WTC11 (cell line): Measurements from ENCODE around the gene MYBPC2. TPM values are rescaled to one million over a fixed set of nuclear protein-coding genes. Genes with fewer than 3 reads are reported as not detected.

Experiments
- ATAC-seq: fragments of 200-7000 bp; cut with Tn5 transposase; 2 replicates; pipeline ENCODE4 v1.10.0; 2021; ENCODE audit warnings: mild to moderate bottlenecking, moderate library complexity
- CTCF ChIA-PET: fragments of 300-600 bp; sonication (Branson Sonifier 250); formaldehyde crosslinking; loops from one replicate; lab custom pipeline; 2021; ENCODE audit warnings: antibody characterized with exemption; lab: Charles Lee
- POLR2A ChIA-PET: fragments of 350-600 bp; sonication (Branson Sonifier 250); formaldehyde crosslinking; loops from one replicate; lab custom pipeline; 2021; ENCODE audit warnings: antibody characterized with exemption; lab: Charles Lee
- DNase-seq: peaks from one replicate; pipeline ENCODE4 v3.0.0; 2021; ENCODE audit warnings: low spot score
- H3K27ac Mint-ChIP-seq: 2 replicates; pipeline ENCODE4 v1.8.0; 2021; ENCODE audit warnings: mixed read lengths
- H3K27me3 Mint-ChIP-seq: 2 replicates; pipeline ENCODE4 v1.8.0; 2021; ENCODE audit warnings: low read depth, mild to moderate bottlenecking, moderate library complexity, mixed read lengths
- H3K36me3 Mint-ChIP-seq: 2 replicates; pipeline ENCODE4 v1.8.0; 2021; ENCODE audit warnings: mixed read lengths
- H3K4me1 Mint-ChIP-seq: 2 replicates; pipeline ENCODE4 v1.8.0; 2022; ENCODE audit warnings: mixed read lengths
- H3K4me3 Mint-ChIP-seq: 2 replicates; pipeline ENCODE4 v1.8.0; 2021; ENCODE audit warnings: mild to moderate bottlenecking, moderate library complexity, mixed read lengths
- H3K9me3 Mint-ChIP-seq: 2 replicates; pipeline ENCODE4 v1.8.0; 2021; ENCODE audit warnings: mixed read lengths
- ATF1 ChIP-seq: sonication (generic); formaldehyde crosslinking; IDR thresholded peaks from 2 replicates; pipeline ENCODE4 v1.8.1; 2023; ENCODE audit warnings: mild to moderate bottlenecking, moderate library complexity, missing genetic modification reagents
- CREM ChIP-seq: sonication (generic); formaldehyde crosslinking; IDR thresholded peaks from 2 replicates; pipeline ENCODE4 v1.8.1; 2022; ENCODE audit warnings: mild to moderate bottlenecking, missing genetic modification reagents, moderate library complexity
- ESRRA ChIP-seq: sonication (generic); formaldehyde crosslinking; IDR thresholded peaks from 2 replicates; pipeline ENCODE4 v1.8.1; 2022; ENCODE audit warnings: mild to moderate bottlenecking, missing genetic modification reagents, borderline replicate concordance
- FOXP1 ChIP-seq: sonication (generic); formaldehyde crosslinking; IDR thresholded peaks from 2 replicates; pipeline ENCODE4 v1.8.0; 2022; ENCODE audit warnings: missing genetic modification reagents, mild to moderate bottlenecking, moderate library complexity, borderline replicate concordance
- GABPB1 ChIP-seq: sonication (generic); formaldehyde crosslinking; IDR thresholded peaks from 2 replicates; pipeline ENCODE4 v1.8.1; 2023; ENCODE audit warnings: mild to moderate bottlenecking, missing genetic modification reagents
- NFYB ChIP-seq: sonication (generic); formaldehyde crosslinking; conservative IDR thresholded peaks from 2 replicates; pipeline ENCODE4 v1.8.0; 2022; ENCODE audit warnings: low read depth, missing genetic modification reagents
- NR1H2 ChIP-seq: sonication (generic); formaldehyde crosslinking; IDR thresholded peaks from 2 replicates; pipeline ENCODE4 v1.9.0; 2021; ENCODE audit warnings: mild to moderate bottlenecking, moderate library complexity, missing genetic modification reagents
- SMAD3 ChIP-seq: sonication (generic); formaldehyde crosslinking; IDR thresholded peaks from 2 replicates; pipeline ENCODE4 v1.8.0; 2022; ENCODE audit warnings: missing genetic modification reagents, mild to moderate bottlenecking, borderline replicate concordance
- ZNF121 ChIP-seq: sonication (generic); formaldehyde crosslinking; IDR thresholded peaks from 2 replicates; pipeline ENCODE4 v1.8.0; 2023; ENCODE audit warnings: missing genetic modification reagents
- ZNF232 ChIP-seq: sonication (generic); formaldehyde crosslinking; IDR thresholded peaks from 2 replicates; pipeline ENCODE4 v1.8.0; 2022; ENCODE audit warnings: mild to moderate bottlenecking, missing genetic modification reagents
- ZNF317 ChIP-seq: sonication (generic); formaldehyde crosslinking; IDR thresholded peaks from 2 replicates; pipeline ENCODE4 v1.8.1; 2023; ENCODE audit warnings: low read depth, mild to moderate bottlenecking, moderate library complexity, missing genetic modification reagents, borderline replicate concordance
- ZNF416 ChIP-seq: fragments of 250-450 bp; sonication (Bioruptor Pico); IDR thresholded peaks from 2 replicates; pipeline ENCODE4 v1.9.0; 2021; ENCODE audit warnings: mild to moderate bottlenecking, inconsistent platforms
- total RNA-seq: library from RNA; stranded (reverse); gene quantifications from 3 replicates; pipeline ENCODE4 v1.2.3, GENCODE V29; 2021
- TF ChIP-seq, protein P1 (sequence below): sonication (generic); formaldehyde crosslinking; IDR thresholded peaks from 2 replicates; pipeline ENCODE4 v1.8.0; 2022; ENCODE audit warnings: mild to moderate bottlenecking, missing genetic modification reagents
- TF ChIP-seq, protein P2 (sequence below): sonication (generic); formaldehyde crosslinking; IDR thresholded peaks from 2 replicates; pipeline ENCODE4 v1.8.0; 2022; ENCODE audit warnings: mild to moderate bottlenecking, missing genetic modification reagents
- TF ChIP-seq, protein P3 (sequence below): sonication (generic); formaldehyde crosslinking; IDR thresholded peaks from 2 replicates; pipeline ENCODE4 v1.8.1; 2022; ENCODE audit warnings: mild to moderate bottlenecking, moderate library complexity, missing genetic modification reagents
- TF ChIP-seq, protein P4 (sequence below): sonication (generic); formaldehyde crosslinking; IDR thresholded peaks from 2 replicates; pipeline ENCODE4 v1.8.1; 2023; ENCODE audit warnings: mild to moderate bottlenecking, missing genetic modification reagents, moderate library complexity
- TF ChIP-seq, protein P5 (sequence below): sonication (generic); formaldehyde crosslinking; IDR thresholded peaks from 2 replicates; pipeline ENCODE4 v1.8.1; 2023; ENCODE audit warnings: mild to moderate bottlenecking, missing genetic modification reagents, borderline replicate concordance
- TF ChIP-seq, protein P6 (sequence below): sonication (generic); formaldehyde crosslinking; IDR thresholded peaks from 2 replicates; pipeline ENCODE4 v1.8.0; 2022; ENCODE audit warnings: missing genetic modification reagents
- TF ChIP-seq, protein P7 (sequence below): sonication (generic); formaldehyde crosslinking; IDR thresholded peaks from 2 replicates; pipeline ENCODE4 v1.8.0; 2022; ENCODE audit warnings: mild to moderate bottlenecking, missing genetic modification reagents

MYBPC2 gene
- total RNA-seq, 1 experiment from 2014 or later, result 2.6 TPM

DNA sequence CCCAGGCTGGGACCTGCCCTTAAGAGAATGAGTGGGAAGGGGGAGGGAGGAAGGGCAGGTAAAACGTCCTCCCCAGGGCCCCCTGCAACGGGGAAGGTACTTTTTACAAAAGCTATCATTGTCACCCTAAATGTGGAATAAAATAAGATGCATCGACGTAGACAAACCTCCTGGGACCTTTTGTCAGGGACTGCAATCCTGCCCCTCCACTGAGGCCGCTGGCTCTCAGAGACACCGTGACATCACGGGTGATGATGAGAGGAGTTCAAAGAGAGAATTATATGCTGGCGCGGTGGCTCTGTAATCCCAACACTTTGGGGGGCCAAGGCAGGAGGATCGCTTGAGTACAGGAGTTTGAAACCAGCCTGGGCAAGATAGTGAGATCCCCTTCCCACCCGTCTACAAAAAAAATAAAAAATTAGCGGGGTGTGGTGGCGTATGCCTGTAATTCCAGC is 1.8 kb upstream of the MYBPC2 start:
- ChIA-PET POLR2A (no interaction called here), CTCF (interaction anchor here (1.7 kb wide), 1 partner anchor 30 kb away, joined by 7 read pairs; no protein-coding TSS in a partner anchor)
- no peaks in the 10 kb centered on the region for H3K9me3 Mint-ChIP-seq
- H3K27ac Mint-ChIP-seq, result peak overlapping the region; percentile 18; the same call in 1 of the 2 replicates
- peaks cover 31% of the 10 kb centered on the region for H3K4me1 Mint-ChIP-seq
- TF ChIP-seq ZNF121 (CRISPR knock-in tag) (peak; percentile 74; the same call in 1 of the 2 replicates), SMAD3 (CRISPR knock-in tag) (no peak), ZNF416 (CRISPR knock-in tag) (no peak)
- TF ChIP-seq, protein P1, sequence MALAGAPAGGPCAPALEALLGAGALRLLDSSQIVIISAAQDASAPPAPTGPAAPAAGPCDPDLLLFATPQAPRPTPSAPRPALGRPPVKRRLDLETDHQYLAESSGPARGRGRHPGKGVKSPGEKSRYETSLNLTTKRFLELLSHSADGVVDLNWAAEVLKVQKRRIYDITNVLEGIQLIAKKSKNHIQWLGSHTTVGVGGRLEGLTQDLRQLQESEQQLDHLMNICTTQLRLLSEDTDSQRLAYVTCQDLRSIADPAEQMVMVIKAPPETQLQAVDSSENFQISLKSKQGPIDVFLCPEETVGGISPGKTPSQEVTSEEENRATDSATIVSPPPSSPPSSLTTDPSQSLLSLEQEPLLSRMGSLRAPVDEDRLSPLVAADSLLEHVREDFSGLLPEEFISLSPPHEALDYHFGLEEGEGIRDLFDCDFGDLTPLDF (CRISPR knock-in tag), result no peak
- ATAC-seq (no peak), DNase-seq (no peak)
- no peaks in the 10 kb centered on the region for H3K36me3 Mint-ChIP-seq
- H3K4me3 Mint-ChIP-seq, result peak overlapping the region; percentile 78
- peaks cover 35% of the 10 kb centered on the region for H3K27me3 Mint-ChIP-seq

DNA sequence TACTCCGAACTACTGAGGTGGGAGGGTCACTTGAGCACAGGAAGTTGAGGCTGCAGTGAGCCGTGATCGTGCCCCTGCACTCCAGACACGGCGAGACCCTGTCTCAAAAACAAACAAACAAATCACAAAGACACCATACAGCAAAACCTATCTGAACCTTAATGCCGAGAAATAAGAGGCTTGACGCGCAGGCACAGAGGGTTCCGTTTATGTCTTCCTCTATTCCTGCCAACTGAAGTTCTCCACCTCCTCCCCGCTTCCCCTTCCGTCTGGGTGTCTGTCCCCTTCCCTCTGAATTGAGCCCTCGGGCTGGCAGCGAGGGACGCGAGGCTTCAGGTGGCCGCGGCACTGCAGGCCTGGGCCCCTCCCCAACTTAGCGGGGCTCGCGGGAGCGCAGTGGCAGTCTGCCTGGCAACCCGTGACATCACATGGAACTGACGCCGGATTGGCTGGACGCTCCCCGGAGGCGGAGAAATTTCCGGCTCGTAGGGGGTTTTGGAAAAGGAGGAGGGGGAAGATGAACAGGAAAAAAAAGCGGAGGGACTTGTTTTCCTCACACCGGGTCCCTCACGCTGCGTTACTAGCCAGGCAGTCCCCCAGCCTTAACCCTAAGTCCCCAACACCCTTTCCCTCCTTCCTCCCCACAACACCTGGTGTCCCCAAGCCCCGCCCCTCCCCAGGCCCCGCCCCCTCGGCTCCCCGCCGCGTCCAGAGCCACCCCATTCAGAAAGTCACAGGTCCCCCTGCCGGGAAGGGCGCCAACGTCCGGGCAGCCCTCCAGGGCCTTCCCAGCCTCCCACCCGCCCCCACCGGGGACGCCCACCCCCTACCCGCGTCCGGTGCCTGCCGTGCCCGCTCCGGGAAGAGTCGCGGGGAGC is 1.1 kb upstream of the MYBPC2 start:
- H3K27me3 Mint-ChIP-seq, result peaks cover 40% of the 10 kb centered on the region
- CTCF ChIA-PET, result interaction anchor here (1.4 to 1.7 kb wide), 2 partner anchors 29 to 106 kb away, joined by 6 to 7 read pairs; no protein-coding TSS in a partner anchor
- no peaks in the 10 kb centered on the region for H3K9me3 Mint-ChIP-seq
- peak overlapping the region; percentile 78 for H3K4me3 Mint-ChIP-seq
- TF ChIP-seq NR1H2 (CRISPR knock-in tag) (no peak), ZNF317 (CRISPR knock-in tag) (no peak), NFYB (peak; percentile 74), ESRRA (CRISPR knock-in tag) (no peak), FOXP1 (CRISPR knock-in tag) (no peak), ZNF121 (CRISPR knock-in tag) (no peak), ZNF232 (CRISPR knock-in tag) (no peak), ATF1 (CRISPR knock-in tag) (no peak), GABPB1 (CRISPR knock-in tag) (no peak), CREM (peak; percentile 91)
- TF ChIP-seq, protein P2, sequence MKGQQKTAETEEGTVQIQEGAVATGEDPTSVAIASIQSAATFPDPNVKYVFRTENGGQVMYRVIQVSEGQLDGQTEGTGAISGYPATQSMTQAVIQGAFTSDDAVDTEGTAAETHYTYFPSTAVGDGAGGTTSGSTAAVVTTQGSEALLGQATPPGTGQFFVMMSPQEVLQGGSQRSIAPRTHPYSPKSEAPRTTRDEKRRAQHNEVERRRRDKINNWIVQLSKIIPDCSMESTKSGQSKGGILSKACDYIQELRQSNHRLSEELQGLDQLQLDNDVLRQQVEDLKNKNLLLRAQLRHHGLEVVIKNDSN, result 0 out of 2 replicates have a peak, but pooled peaks have one; percentile 9
- TF ChIP-seq, protein P3, sequence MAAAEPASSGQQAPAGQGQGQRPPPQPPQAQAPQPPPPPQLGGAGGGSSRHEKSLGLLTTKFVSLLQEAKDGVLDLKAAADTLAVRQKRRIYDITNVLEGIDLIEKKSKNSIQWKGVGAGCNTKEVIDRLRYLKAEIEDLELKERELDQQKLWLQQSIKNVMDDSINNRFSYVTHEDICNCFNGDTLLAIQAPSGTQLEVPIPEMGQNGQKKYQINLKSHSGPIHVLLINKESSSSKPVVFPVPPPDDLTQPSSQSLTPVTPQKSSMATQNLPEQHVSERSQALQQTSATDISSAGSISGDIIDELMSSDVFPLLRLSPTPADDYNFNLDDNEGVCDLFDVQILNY (CRISPR knock-in tag), result no peak
- TF ChIP-seq, protein P4, sequence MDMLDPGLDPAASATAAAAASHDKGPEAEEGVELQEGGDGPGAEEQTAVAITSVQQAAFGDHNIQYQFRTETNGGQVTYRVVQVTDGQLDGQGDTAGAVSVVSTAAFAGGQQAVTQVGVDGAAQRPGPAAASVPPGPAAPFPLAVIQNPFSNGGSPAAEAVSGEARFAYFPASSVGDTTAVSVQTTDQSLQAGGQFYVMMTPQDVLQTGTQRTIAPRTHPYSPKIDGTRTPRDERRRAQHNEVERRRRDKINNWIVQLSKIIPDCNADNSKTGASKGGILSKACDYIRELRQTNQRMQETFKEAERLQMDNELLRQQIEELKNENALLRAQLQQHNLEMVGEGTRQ (CRISPR knock-in tag), result peak; percentile 53; the same call in 1 of the 2 replicates
- TF ChIP-seq, protein P5, sequence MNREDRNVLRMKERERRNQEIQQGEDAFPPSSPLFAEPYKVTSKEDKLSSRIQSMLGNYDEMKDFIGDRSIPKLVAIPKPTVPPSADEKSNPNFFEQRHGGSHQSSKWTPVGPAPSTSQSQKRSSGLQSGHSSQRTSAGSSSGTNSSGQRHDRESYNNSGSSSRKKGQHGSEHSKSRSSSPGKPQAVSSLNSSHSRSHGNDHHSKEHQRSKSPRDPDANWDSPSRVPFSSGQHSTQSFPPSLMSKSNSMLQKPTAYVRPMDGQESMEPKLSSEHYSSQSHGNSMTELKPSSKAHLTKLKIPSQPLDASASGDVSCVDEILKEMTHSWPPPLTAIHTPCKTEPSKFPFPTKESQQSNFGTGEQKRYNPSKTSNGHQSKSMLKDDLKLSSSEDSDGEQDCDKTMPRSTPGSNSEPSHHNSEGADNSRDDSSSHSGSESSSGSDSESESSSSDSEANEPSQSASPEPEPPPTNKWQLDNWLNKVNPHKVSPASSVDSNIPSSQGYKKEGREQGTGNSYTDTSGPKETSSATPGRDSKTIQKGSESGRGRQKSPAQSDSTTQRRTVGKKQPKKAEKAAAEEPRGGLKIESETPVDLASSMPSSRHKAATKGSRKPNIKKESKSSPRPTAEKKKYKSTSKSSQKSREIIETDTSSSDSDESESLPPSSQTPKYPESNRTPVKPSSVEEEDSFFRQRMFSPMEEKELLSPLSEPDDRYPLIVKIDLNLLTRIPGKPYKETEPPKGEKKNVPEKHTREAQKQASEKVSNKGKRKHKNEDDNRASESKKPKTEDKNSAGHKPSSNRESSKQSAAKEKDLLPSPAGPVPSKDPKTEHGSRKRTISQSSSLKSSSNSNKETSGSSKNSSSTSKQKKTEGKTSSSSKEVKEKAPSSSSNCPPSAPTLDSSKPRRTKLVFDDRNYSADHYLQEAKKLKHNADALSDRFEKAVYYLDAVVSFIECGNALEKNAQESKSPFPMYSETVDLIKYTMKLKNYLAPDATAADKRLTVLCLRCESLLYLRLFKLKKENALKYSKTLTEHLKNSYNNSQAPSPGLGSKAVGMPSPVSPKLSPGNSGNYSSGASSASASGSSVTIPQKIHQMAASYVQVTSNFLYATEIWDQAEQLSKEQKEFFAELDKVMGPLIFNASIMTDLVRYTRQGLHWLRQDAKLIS, result no peak
- TF ChIP-seq, protein P6, sequence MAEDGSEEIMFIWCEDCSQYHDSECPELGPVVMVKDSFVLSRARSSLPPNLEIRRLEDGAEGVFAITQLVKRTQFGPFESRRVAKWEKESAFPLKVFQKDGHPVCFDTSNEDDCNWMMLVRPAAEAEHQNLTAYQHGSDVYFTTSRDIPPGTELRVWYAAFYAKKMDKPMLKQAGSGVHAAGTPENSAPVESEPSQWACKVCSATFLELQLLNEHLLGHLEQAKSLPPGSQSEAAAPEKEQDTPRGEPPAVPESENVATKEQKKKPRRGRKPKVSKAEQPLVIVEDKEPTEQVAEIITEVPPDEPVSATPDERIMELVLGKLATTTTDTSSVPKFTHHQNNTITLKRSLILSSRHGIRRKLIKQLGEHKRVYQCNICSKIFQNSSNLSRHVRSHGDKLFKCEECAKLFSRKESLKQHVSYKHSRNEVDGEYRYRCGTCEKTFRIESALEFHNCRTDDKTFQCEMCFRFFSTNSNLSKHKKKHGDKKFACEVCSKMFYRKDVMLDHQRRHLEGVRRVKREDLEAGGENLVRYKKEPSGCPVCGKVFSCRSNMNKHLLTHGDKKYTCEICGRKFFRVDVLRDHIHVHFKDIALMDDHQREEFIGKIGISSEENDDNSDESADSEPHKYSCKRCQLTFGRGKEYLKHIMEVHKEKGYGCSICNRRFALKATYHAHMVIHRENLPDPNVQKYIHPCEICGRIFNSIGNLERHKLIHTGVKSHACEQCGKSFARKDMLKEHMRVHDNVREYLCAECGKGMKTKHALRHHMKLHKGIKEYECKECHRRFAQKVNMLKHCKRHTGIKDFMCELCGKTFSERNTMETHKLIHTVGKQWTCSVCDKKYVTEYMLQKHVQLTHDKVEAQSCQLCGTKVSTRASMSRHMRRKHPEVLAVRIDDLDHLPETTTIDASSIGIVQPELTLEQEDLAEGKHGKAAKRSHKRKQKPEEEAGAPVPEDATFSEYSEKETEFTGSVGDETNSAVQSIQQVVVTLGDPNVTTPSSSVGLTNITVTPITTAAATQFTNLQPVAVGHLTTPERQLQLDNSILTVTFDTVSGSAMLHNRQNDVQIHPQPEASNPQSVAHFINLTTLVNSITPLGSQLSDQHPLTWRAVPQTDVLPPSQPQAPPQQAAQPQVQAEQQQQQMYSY (CRISPR knock-in tag), result no peak
- TF ChIP-seq, protein P7, sequence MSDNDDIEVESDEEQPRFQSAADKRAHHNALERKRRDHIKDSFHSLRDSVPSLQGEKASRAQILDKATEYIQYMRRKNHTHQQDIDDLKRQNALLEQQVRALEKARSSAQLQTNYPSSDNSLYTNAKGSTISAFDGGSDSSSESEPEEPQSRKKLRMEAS (CRISPR knock-in tag), result peak; percentile 66; the same call in 1 of the 2 replicates
- ATAC-seq (peak; percentile 87), DNase-seq (peak; percentile 93)
- POLR2A ChIA-PET, result interaction anchor here (0.6 kb wide), 1 partner anchor 15 kb away, joined by 3 read pairs; no protein-coding TSS in a partner anchor
- H3K36me3 Mint-ChIP-seq, result no peaks in the 10 kb centered on the region
- H3K4me1 Mint-ChIP-seq, result peaks cover 31% of the 10 kb centered on the region
- H3K27ac Mint-ChIP-seq, result peak overlapping the region; percentile 72; the same call in 1 of the 2 replicates
